SJCRH30 (cell line): ENCODE results near the gene MRTFA. TPM values are rescaled to one million over a fixed set of nuclear protein-coding genes. Genes with fewer than 3 reads are reported as not detected.
A peak's percentile ranks its signal among the peaks of the same experiment; 100 is the strongest.
"Not testable (repeated sequence)": the region's sequence is repeated elsewhere in the genome, so short reads cannot be mapped to it uniquely, and the experiment has no call there.

ENCODE experiments used
- DNase-seq, 2 experiments: peaks; one replicate each; pipeline ENCODE4 v3.0.0-alpha.2; 2015 to 2020
- H3K27ac ChIP-seq: fragments of 250-450 bp; sonication (Bioruptor Pico); 2 replicates; pipeline ENCODE4 v1.5.1; 2020; ENCODE audit warnings: mild to moderate bottlenecking, moderate library complexity
- H3K27me3 ChIP-seq: fragments of 250-450 bp; sonication (Bioruptor Pico); 2 replicates; pipeline ENCODE4 v1.5.1; 2020; ENCODE audit warnings: mild to moderate bottlenecking, moderate library complexity
- H3K36me3 ChIP-seq: fragments of 250-450 bp; sonication (Bioruptor Pico); 2 replicates; pipeline ENCODE4 v1.5.1; 2020; ENCODE audit warnings: mild to moderate bottlenecking, moderate library complexity
- H3K4me1 ChIP-seq: fragments of 250-450 bp; sonication (Bioruptor Pico); 2 replicates; pipeline ENCODE4 v1.5.1; 2020; ENCODE audit warnings: mild to moderate bottlenecking, moderate library complexity
- H3K4me3 ChIP-seq: fragments of 250-450 bp; sonication (Bioruptor Pico); 2 replicates; pipeline ENCODE4 v1.5.1; 2020; ENCODE audit warnings: mild to moderate bottlenecking, moderate library complexity
- H3K9me3 ChIP-seq: fragments of 250-450 bp; sonication (Bioruptor Pico); replicated peaks from 2 replicates; pipeline ENCODE4 v1.5.1; 2020; ENCODE audit warnings: mild to moderate bottlenecking, moderate library complexity
- total RNA-seq: library from RNA; depleted of rRNA; stranded (reverse); fragments of >200 nt; shearing (Covaris generic); gene quantifications from 2 replicates; pipeline ENCODE4 v1.2.3, GENCODE V29; 2014

MRTFA gene
- total RNA-seq, 1 experiment from 2014 or later = 12.3 TPM

GRCh38 chr22:40509401-40510134 lies 127.0 kb downstream of the MRTFA start:
- no peaks in the 10 kb centered on the region for H3K36me3 ChIP-seq
- DNase-seq = no peak
- H3K4me1 ChIP-seq = peaks cover 8% of the 10 kb centered on the region; the same call in 1 of the 2 replicates
- H3K27me3 ChIP-seq = no peaks in the 10 kb centered on the region
- no peak overlapping the region for H3K27ac ChIP-seq
- H3K9me3 ChIP-seq = no peaks in the 10 kb centered on the region
- no peak overlapping the region for H3K4me3 ChIP-seq

GRCh38 chr22:40508046-40508445 lies 128.5 kb downstream of the MRTFA start:
- not testable (repeated sequence) for H3K36me3 ChIP-seq, H3K27me3 ChIP-seq, H3K4me1 ChIP-seq, H3K27ac ChIP-seq, H3K9me3 ChIP-seq, DNase-seq, H3K4me3 ChIP-seq

- no peak overlapping the region for H3K27ac ChIP-seq
- 0 out of 2 replicates have a peak, but pooled peaks cover 4% of the 10 kb centered on the region for H3K4me1 ChIP-seq
Observed at GRCh38 chr22:40507491-40507890, 129.0 kb downstream of the MRTFA start.

GRCh38 chr22:40506762-40507161 lies 129.8 kb downstream of the MRTFA start:
- no peaks in the 10 kb centered on the region for H3K36me3 ChIP-seq
- no peaks in the 10 kb centered on the region for H3K27me3 ChIP-seq
- no peak for DNase-seq
- H3K9me3 ChIP-seq = no peaks in the 10 kb centered on the region
- no peaks in the 10 kb centered on the region for H3K4me1 ChIP-seq
- H3K4me3 ChIP-seq = no peak overlapping the region
- H3K27ac ChIP-seq = no peak overlapping the region

More at GRCh38 chr22:40507491-40507890, 129.0 kb downstream of the MRTFA start:
- DNase-seq = no peak
- no peaks in the 10 kb centered on the region for H3K9me3 ChIP-seq
- H3K36me3 ChIP-seq = no peaks in the 10 kb centered on the region
- H3K27me3 ChIP-seq = no peaks in the 10 kb centered on the region
- H3K4me3 ChIP-seq = no peak overlapping the region

GRCh38 chr22:40504285-40505249 lies 132.0 kb downstream of the MRTFA start:
- Histone ChIP-seq H3K9me3 (no peaks in the 10 kb centered on the region), H3K36me3 (no peaks in the 10 kb centered on the region), H3K27ac (no peak overlapping the region), H3K27me3 (no peaks in the 10 kb centered on the region), H3K4me3 (no peak overlapping the region), H3K4me1 (peaks cover under 1% of the 10 kb centered on the region)
- no peak for DNase-seq

GRCh38 chr22:40502919-40503318 lies 133.6 kb downstream of the MRTFA start:
- no peak for DNase-seq
- peaks cover 14% of the 10 kb centered on the region for H3K4me1 ChIP-seq
- H3K9me3 ChIP-seq = no peaks in the 10 kb centered on the region
- H3K27ac ChIP-seq = no peak overlapping the region
- H3K36me3 ChIP-seq = no peaks in the 10 kb centered on the region; the same call in 1 of the 2 replicates
- H3K4me3 ChIP-seq = no peak overlapping the region
- no peaks in the 10 kb centered on the region for H3K27me3 ChIP-seq

GRCh38 chr22:40500465-40500786 lies 136.1 kb downstream of the MRTFA start:
- not testable (repeated sequence) for H3K9me3 ChIP-seq, H3K4me3 ChIP-seq, H3K27ac ChIP-seq, H3K36me3 ChIP-seq, H3K27me3 ChIP-seq, DNase-seq
- peaks cover 14% of the 10 kb centered on the region for H3K4me1 ChIP-seq

- H3K27ac ChIP-seq = peak overlapping the region; percentile 91
- no peaks in the 10 kb centered on the region for H3K27me3 ChIP-seq
- H3K4me3 ChIP-seq = no peak overlapping the region
- H3K36me3 ChIP-seq = no peaks in the 10 kb centered on the region; the same call in 1 of the 2 replicates
- H3K9me3 ChIP-seq = no peaks in the 10 kb centered on the region
- H3K4me1 ChIP-seq = peaks cover 14% of the 10 kb centered on the region
- peak; percentile 7 to 24 for DNase-seq
Observed at GRCh38 chr22:40499209-40499623, 137.3 kb downstream of the MRTFA start.

- Histone ChIP-seq H3K4me1 (peaks cover 14% of the 10 kb centered on the region), H3K4me3 (no peak overlapping the region), H3K36me3 (no peaks in the 10 kb centered on the region; the same call in 1 of the 2 replicates), H3K27me3 (no peaks in the 10 kb centered on the region), H3K9me3 (no peaks in the 10 kb centered on the region), H3K27ac (peak overlapping the region; percentile 91)
- peak; percentile 24 to 36 for DNase-seq
Observed at GRCh38 chr22:40498420-40499208, 137.9 kb downstream of the MRTFA start.

- DNase-seq = no peak
- no peaks in the 10 kb centered on the region for H3K36me3 ChIP-seq
- H3K27me3 ChIP-seq = no peaks in the 10 kb centered on the region
- H3K9me3 ChIP-seq = no peaks in the 10 kb centered on the region
- H3K4me3 ChIP-seq = no peak overlapping the region
- peaks cover 2% of the 10 kb centered on the region for H3K4me1 ChIP-seq
- H3K27ac ChIP-seq = no peak overlapping the region
Observed at GRCh38 chr22:40493441-40493840, 143.1 kb downstream of the MRTFA start.

- Histone ChIP-seq H3K9me3 (no peaks in the 10 kb centered on the region), H3K4me3 (no peak overlapping the region), H3K4me1 (no peaks in the 10 kb centered on the region), H3K27me3 (no peaks in the 10 kb centered on the region), H3K27ac (no peak overlapping the region), H3K36me3 (no peaks in the 10 kb centered on the region)
- DNase-seq = no peak
Observed at GRCh38 chr22:40491990-40492631, 144.4 kb downstream of the MRTFA start.

- Histone ChIP-seq H3K27ac (no peak overlapping the region), H3K36me3 (no peaks in the 10 kb centered on the region), H3K4me1 (peaks cover 10% of the 10 kb centered on the region), H3K4me3 (no peak overlapping the region), H3K9me3 (no peaks in the 10 kb centered on the region), H3K27me3 (no peaks in the 10 kb centered on the region)
- DNase-seq = peak in 1 of 2 experiments; percentile 42
Observed at GRCh38 chr22:40487663-40488249, 148.8 kb downstream of the MRTFA start.

- H3K36me3 ChIP-seq = no peaks in the 10 kb centered on the region
- H3K27ac ChIP-seq = no peak overlapping the region
- no peaks in the 10 kb centered on the region for H3K9me3 ChIP-seq
- no peak for DNase-seq
- peaks cover 10% of the 10 kb centered on the region for H3K4me1 ChIP-seq
- no peaks in the 10 kb centered on the region for H3K27me3 ChIP-seq
- H3K4me3 ChIP-seq = no peak overlapping the region
Observed at GRCh38 chr22:40486962-40487602, 149.4 kb downstream of the MRTFA start.
